GM19324 (cell line): ENCODE results near the gene CYP26B1.
"Not testable (repeated sequence)": the region's sequence is repeated elsewhere in the genome, so short reads cannot be mapped to it uniquely, and the experiment has no call there.

Experiments used
- ATAC-seq: cut with Tn5 transposase; IDR thresholded peaks from one replicate; pipeline ENCODE4 v1.9.1; 2021; ENCODE audit warnings: mild to moderate bottlenecking, moderate library complexity; ENCODE audit not compliant: unreplicated experiment, low FRiP score

The CYP26B1 gene

DNA sequence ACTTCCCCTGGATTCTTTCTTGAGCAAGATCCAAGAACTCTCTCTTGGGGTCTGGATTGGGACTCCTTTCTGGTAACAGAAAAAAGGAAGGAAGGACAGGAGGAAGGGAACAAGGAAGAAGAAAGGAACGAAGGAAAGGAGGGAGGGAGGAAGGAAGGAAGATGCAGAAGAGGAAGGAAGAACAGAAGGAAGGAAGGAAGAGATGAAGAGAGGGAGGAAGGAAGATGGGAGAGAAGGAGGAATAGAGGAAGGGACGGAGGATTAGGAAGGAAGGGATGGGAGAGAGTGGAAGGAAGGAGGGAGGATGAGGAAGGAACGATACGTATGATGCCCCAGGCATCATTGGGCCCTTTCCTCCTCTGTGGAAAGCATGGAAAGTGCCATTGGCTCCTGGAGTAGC lies 58.6 kb downstream of the CYP26B1 start:
- ATAC-seq = no peak

DNA sequence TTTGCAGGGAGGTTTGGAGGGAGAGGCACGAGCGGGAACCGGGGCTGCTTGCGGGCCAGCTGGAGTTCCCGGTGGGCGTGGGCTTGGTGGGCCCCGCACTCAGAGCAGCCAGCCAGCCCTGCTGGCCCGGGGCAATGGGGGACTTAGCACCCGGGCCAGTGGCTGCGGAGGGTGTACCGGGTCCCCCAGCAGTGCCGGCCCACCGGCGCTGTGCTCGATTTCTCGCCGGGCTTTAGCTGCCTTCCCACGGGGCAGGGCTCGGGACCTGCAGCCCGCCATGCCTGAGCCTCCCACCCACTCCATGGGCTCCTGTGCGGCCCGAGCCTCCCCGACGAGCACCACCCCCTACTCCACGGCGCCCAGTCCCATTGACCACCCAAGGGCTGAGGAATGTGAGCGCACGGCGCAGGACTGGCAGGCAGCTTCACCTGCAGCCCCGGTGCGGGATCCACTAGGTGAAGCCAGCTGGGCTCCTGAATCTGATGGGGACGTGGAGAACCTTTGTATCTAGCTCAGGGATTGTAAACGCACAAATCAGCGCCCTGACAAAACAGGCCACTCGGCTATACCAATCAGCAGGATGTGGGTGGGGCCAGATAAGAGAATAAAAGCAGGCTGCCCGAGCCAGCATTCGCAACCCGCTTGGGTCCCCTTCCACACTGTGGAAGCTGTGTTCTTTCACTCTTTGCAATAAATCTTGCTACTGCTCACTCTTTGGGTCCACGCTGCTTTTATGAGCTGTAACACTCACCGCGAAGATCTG lies 60.6 kb downstream of the CYP26B1 start:
- ATAC-seq = not testable (repeated sequence)

GRCh38 chr2:72085513-72085912 lies 62.1 kb downstream of the CYP26B1 start:
- ATAC-seq = no peak

DNA sequence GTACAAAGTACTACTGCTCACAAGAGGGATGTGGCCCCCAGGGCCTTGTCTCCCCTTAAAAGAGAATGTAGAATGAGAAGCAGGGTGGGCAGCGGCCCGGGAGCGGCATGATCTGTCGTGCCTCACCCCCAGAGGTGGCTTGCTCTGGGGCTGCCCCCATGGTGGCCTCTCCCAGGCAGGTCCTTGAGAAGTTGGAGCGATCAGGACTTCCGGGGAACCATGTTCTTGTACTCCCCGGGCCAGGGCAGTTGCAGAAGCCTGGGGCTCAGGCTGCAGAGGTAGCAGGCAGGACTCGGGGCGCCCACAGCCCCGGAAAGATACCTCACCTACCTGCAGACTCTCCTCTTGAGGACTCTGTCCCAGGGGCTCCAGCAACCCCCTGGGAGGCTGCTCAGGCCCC lies 62.6 kb downstream of the CYP26B1 start:
- ATAC-seq = no peak

- no peak for ATAC-seq
Measured at GRCh38 chr2:72084584-72084976, 63.1 kb downstream of the CYP26B1 start.

DNA sequence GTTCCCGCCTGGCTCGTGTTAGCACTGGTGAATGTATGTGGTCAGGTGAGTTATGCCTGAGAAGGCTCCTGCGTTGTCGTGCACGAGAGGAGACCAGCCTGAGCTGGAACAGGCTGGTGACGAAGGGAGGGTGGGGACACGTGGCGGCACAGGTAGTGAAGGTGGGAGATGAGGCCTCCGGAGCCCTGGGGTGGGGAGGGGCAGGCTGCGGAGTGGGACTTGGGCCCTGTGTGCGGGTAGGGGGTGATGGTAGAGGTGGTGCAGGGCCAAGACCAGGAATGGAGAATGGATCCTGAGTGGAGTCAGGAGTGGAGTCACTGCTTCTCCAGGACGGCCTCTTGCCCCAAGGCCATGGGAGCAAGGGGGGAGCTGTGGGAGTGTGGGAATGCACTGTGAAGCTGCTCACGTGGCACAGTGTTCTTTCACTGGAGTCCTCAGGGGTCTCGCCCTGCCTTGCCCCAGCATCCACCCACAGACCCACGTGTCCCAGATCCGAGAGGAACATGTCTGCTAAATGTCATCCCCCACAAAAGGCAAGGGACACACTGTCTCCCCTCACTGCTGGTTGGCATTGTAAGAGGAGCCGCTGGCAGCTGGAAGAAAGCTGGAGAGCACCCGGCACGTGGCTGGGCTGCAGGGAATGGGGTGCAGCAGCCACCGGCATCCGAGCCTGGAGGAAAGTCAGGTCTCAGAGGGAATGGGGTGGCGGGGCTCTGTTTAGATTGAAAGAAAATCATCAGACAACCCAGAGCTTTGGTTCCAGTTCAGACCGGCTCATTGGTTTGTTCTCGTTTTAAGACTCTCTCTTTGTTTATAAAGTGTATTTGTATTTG lies 63.7 kb downstream of the CYP26B1 start:
- ATAC-seq = no peak

- no peak for ATAC-seq
Measured at GRCh38 chr2:72082887-72083286, 64.8 kb downstream of the CYP26B1 start.

DNA sequence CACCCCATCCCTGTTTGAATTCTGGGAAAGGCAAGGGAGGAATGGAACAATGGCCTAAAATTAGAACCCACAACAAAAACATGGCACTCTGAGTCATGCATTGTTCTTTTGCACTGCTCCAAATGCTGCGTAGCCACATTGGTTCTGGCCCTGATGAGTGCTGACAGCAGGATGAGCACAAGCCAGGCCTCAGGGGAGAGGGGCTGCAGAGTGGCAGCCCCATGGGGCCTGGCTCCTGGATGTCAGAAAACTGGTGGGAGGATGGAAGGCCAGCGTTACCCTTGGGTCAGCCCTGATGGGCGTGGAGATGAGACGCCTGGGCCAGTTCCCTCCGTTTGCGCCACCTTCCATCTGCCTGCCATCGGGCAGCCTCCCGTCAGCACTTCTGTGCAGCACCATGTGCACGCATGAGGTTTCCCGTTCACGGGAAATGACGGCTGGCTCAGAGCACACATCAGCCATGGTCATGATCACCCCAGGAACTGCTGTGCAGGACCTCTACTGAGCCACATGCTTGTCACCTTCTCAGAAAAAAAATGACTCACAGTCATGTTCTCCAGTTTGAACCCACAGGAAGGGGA lies 65.6 kb downstream of the CYP26B1 start:
- ATAC-seq = no peak

GRCh38 chr2:72081451-72081850 lies 66.2 kb downstream of the CYP26B1 start:
- ATAC-seq = no peak

- no peak for ATAC-seq
Measured at GRCh38 chr2:72080286-72081145, 67.1 kb downstream of the CYP26B1 start.
